Panc1 (cell line): ENCODE data around the gene BDH1. TPM values are rescaled to one million over a fixed set of nuclear protein-coding genes. Genes with fewer than 3 reads are reported as not detected.
A peak's percentile ranks its signal among the peaks of the same experiment; 100 is the strongest.

Experiments used
- ATAC-seq: fragments of 200-7000 bp; cut with Tn5 transposase; 2 replicates; pipeline ENCODE4 v1.9.1; 2020; ENCODE audit warnings: mild to moderate bottlenecking, moderate library complexity
- BruUV-seq: library from RNA; stranded (reverse); fragments of 400-500 nt; replicated peaks from 2 replicates; lab custom pipeline; 2021; lab: Mats Ljungman, UMichigan
- CTCF ChIA-PET: fragments of 300-600 bp; sonication (Branson Sonifier 250); formaldehyde crosslinking; loops from one replicate; lab custom pipeline; 2022; ENCODE audit warnings: antibody characterized with exemption; lab: Charles Lee
- POLR2A ChIA-PET: fragments of 300-600 bp; sonication (Branson Sonifier 250); formaldehyde crosslinking; loops from one replicate; lab custom pipeline; 2022; ENCODE audit warnings: antibody characterized with exemption; lab: Charles Lee
- DNase-seq: peaks from one replicate; pipeline ENCODE4 v3.0.0-alpha.2; 2010; ENCODE audit warnings: low read depth, low spot score
- H3K27ac ChIP-seq: 2 replicates; pipeline ENCODE4 v1.5.1; 2011; ENCODE audit warnings: mild to moderate bottlenecking, low read length, inconsistent platforms
- H3K27me3 ChIP-seq: fragments of 200-500 bp; sonication (Bioruptor generic); 2 replicates; pipeline ENCODE4 v1.6.0; 2014; ENCODE audit warnings: low read length, inconsistent platforms; ENCODE audit not compliant: control insufficient read depth, insufficient read depth
- H3K36me3 ChIP-seq: fragments of 200-500 bp; sonication (Bioruptor generic); 2 replicates; pipeline ENCODE4 v1.5.1; 2014; ENCODE audit warnings: inconsistent platforms, mild to moderate bottlenecking, low read length, moderate library complexity; ENCODE audit not compliant: control insufficient read depth, insufficient read depth
- H3K4me1 ChIP-seq: 2 replicates; pipeline ENCODE4 v1.5.1; 2011; ENCODE audit warnings: inconsistent platforms, mild to moderate bottlenecking, low read length, moderate library complexity; ENCODE audit not compliant: control insufficient read depth, insufficient read depth
- H3K4me3 ChIP-seq, 2 experiments: 2 replicates each; pipeline ENCODE4 v1.5.1; 2011 to 2012; ENCODE audit warnings: low read depth in 2 of 2, low read length in 2 of 2, mild to moderate bottlenecking in 2 of 2, inconsistent platforms in 1 of 2, moderate library complexity in 1 of 2
- H3K9me3 ChIP-seq: fragments of 200-500 bp; sonication (Bioruptor generic); 2 replicates; pipeline ENCODE4 v1.5.1; 2014; ENCODE audit warnings: low read depth, mild to moderate bottlenecking, inconsistent platforms, low read length, moderate library complexity; ENCODE audit not compliant: control insufficient read depth, insufficient read depth
- CTCF ChIP-seq: fragments of 450-650 bp; IDR thresholded peaks from 2 replicates; pipeline ENCODE4 v1.5.1; 2017; ENCODE audit warnings: mild to moderate bottlenecking
- POLR2AphosphoS5 ChIP-seq: IDR thresholded peaks from 2 replicates; pipeline ENCODE4 v1.6.1; 2012; ENCODE audit warnings: mild to moderate bottlenecking, low read depth, low read length, moderate library complexity
- REST ChIP-seq, 2 experiments: IDR thresholded peaks; 2 replicates each; pipeline ENCODE4 v1.6.1; 2011 to 2012; ENCODE audit warnings: low read depth in 2 of 2, control low read depth in 1 of 2, low read length in 1 of 2, mild to moderate bottlenecking in 1 of 2, moderate library complexity in 1 of 2; ENCODE audit not compliant: insufficient read depth in 1 of 2
- SIN3A ChIP-seq: IDR thresholded peaks from 2 replicates; pipeline ENCODE4 v1.6.1; 2012; ENCODE audit warnings: low read depth, mild to moderate bottlenecking, low read length, moderate library complexity, borderline replicate concordance; ENCODE audit not compliant: insufficient read depth
- TCF7L2 ChIP-seq: IDR thresholded peaks from 2 replicates; pipeline ENCODE4 v1.6.1; 2011; ENCODE audit warnings: mild to moderate bottlenecking, low read depth, low read length, inconsistent platforms
- in situ Hi-C: cut with HindIII; loops from 2 replicates; pipeline ENCODE4 v1.10.0; 2016; ENCODE audit warnings: low sequenced_read_pairs, low pct_unique_long_range_greater_than_20kb
- intact Hi-C: fragments of 100-400 bp; cut with micrococcal nuclease; formaldehyde crosslinking; loops from one replicate; pipeline ENCODE4 v1.10.0; 2022; ENCODE audit not compliant: unreplicated experiment
- total RNA-seq: library from RNA; stranded (reverse); gene quantifications from one replicate; pipeline ENCODE4 v1.2.1, GENCODE V29; 2021; ENCODE audit not compliant: unreplicated experiment

The BDH1 gene
- total RNA-seq, 1 experiment from 2014 or later = 4.8 TPM

GRCh38 chr3:197554562-197555280, 1.0 kb downstream of the BDH1 start:
- H3K27ac ChIP-seq = peak overlapping the region; percentile 80
- CTCF ChIA-PET = no interaction called here
- peak; percentile 76 for TF ChIP-seq CTCF
- peak; percentile 23; the same call in 1 of the 2 replicates for TF ChIP-seq TCF7L2
- peak; percentile 61; the same call in 1 of the 2 replicates for TF ChIP-seq POLR2AphosphoS5
- no peak for TF ChIP-seq REST (IDR thresholded peaks at IDR 0.05; ENCODE audit: insufficient read depth in 1 of 2, low read depth in 2 of 2, low read length in 1 of 2)
- TF ChIP-seq SIN3A = peak; percentile 96
- no TSS peak for BruUV-seq
- in situ Hi-C loops (no loop called here), intact Hi-C loops (loop anchor here (1.0 kb wide), 1 partner anchor 29 kb away; no protein-coding TSS in a partner anchor)
- ATAC-seq (peak; percentile 98), DNase-seq (peak; percentile 68)
- no peaks in the 10 kb centered on the region for H3K9me3 ChIP-seq
- POLR2A ChIA-PET = no interaction called here
- H3K27me3 ChIP-seq = peaks cover 9% of the 10 kb centered on the region
- H3K4me3 ChIP-seq = peak overlapping the region; percentile 83 to 88
- no peaks in the 10 kb centered on the region for H3K36me3 ChIP-seq
- peaks cover 6% of the 10 kb centered on the region for H3K4me1 ChIP-seq

GRCh38 chr3:197554196-197554561, 1.6 kb downstream of the BDH1 start:
- POLR2A ChIA-PET = no interaction called here
- intact Hi-C loops (loop anchor here (1.0 kb wide), 1 partner anchor 29 kb away; no protein-coding TSS in a partner anchor), in situ Hi-C loops (no loop called here)
- CTCF ChIA-PET = no interaction called here
- H3K9me3 ChIP-seq = no peaks in the 10 kb centered on the region
- TF ChIP-seq TCF7L2 (no peak), CTCF (no peak), REST (IDR thresholded peaks at IDR 0.05; ENCODE audit: insufficient read depth in 1 of 2, low read depth in 2 of 2, low read length in 1 of 2) (no peak), SIN3A (no peak), POLR2AphosphoS5 (no peak)
- H3K4me1 ChIP-seq = peaks cover 6% of the 10 kb centered on the region
- H3K36me3 ChIP-seq = no peaks in the 10 kb centered on the region
- H3K27ac ChIP-seq = peak overlapping the region; percentile 80
- H3K27me3 ChIP-seq = peaks cover 9% of the 10 kb centered on the region
- DNase-seq (no peak), ATAC-seq (no peak; the same call in 1 of the 2 replicates)
- H3K4me3 ChIP-seq = peak overlapping the region; percentile 83 to 88
- BruUV-seq = no TSS peak
